Right lobe of liver (tissue), 4 donors: Measurements from ENCODE around the gene PPP3R1.

Experiments
- POLR2A ChIP-seq: fragments of 450-650 bp; IDR thresholded peaks from one replicate; pipeline ENCODE4 v1.6.1; 2017; ENCODE audit warnings: antibody characterized with exemption, mild to moderate bottlenecking
- TF ChIP-seq, protein P1 (sequence below), 4 donors: fragments of 200-600 bp in 3 of 4; fragments of 450-650 bp in 1 of 4; IDR thresholded peaks; one replicate each; pipeline versions ENCODE4 v1.5.1 to v1.8.0; 2016 to 2022; ENCODE audit warnings: antibody characterized with exemption in 4 of 4, mild to moderate bottlenecking in 2 of 4
- donor health status: DM: no; HTN: no; CAD: no.
- donor health status: DM: no; HTN: no; CAD: no.
- donor health status: DM: no; HTN: yes; CAD: no.

GRCh38 chr2:68172990-68173700 lies 79.2 kb downstream of the PPP3R1 start:
- TF ChIP-seq, protein P1, sequence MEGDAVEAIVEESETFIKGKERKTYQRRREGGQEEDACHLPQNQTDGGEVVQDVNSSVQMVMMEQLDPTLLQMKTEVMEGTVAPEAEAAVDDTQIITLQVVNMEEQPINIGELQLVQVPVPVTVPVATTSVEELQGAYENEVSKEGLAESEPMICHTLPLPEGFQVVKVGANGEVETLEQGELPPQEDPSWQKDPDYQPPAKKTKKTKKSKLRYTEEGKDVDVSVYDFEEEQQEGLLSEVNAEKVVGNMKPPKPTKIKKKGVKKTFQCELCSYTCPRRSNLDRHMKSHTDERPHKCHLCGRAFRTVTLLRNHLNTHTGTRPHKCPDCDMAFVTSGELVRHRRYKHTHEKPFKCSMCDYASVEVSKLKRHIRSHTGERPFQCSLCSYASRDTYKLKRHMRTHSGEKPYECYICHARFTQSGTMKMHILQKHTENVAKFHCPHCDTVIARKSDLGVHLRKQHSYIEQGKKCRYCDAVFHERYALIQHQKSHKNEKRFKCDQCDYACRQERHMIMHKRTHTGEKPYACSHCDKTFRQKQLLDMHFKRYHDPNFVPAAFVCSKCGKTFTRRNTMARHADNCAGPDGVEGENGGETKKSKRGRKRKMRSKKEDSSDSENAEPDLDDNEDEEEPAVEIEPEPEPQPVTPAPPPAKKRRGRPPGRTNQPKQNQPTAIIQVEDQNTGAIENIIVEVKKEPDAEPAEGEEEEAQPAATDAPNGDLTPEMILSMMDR (IDR thresholded peaks at IDR 0.05): no peak
- TF ChIP-seq POLR2A: no peak
